Skeletal muscle tissue (tissue), 4 donors: ENCODE measurements around the gene FBP1. TPM values are rescaled to one million over a fixed set of nuclear protein-coding genes. Genes with fewer than 3 reads are reported as not detected.

ENCODE experiments used
- H3K27ac ChIP-seq: one replicate; pipeline ENCODE4 v1.7.0; 2013; ENCODE audit warnings: mild to moderate bottlenecking, low read depth, low read length, inconsistent platforms
- H3K27me3 ChIP-seq, 3 donors: one replicate each; pipeline ENCODE4 v1.7.0; 2013; ENCODE audit warnings: low read length in 3 of 3; ENCODE audit not compliant: control insufficient read depth in 3 of 3, insufficient read depth in 3 of 3
- H3K36me3 ChIP-seq, 3 donors: one replicate each; pipeline ENCODE4 v1.7.0; 2013; ENCODE audit warnings: low read length in 3 of 3; ENCODE audit not compliant: control insufficient read depth in 3 of 3, insufficient read depth in 3 of 3
- H3K4me1 ChIP-seq, 3 donors: one replicate each; pipeline ENCODE4 v1.7.0; 2013; ENCODE audit warnings: low read length in 3 of 3, mild to moderate bottlenecking in 3 of 3; ENCODE audit not compliant: control insufficient read depth in 3 of 3, insufficient read depth in 3 of 3
- H3K4me3 ChIP-seq, 3 donors: one replicate each; pipeline ENCODE4 v1.7.0; 2013; ENCODE audit warnings: low read length in 3 of 3
- H3K9ac ChIP-seq, 3 donors: one replicate each; pipeline ENCODE4 v1.7.0; 2013; ENCODE audit warnings: low read length in 3 of 3, mild to moderate bottlenecking in 3 of 3, moderate library complexity in 2 of 3, low read depth in 1 of 3
- H3K9me3 ChIP-seq, 3 donors: one replicate each; pipeline ENCODE4 v1.7.0; 2013; ENCODE audit warnings: low read length in 3 of 3; ENCODE audit not compliant: control insufficient read depth in 3 of 3
- total RNA-seq: library from RNA; depleted of rRNA; stranded (reverse); fragments of >200 nt; gene quantifications from one replicate; pipeline ENCODE4 v1.2.3, GENCODE V29; 2014
- donor health status: Osteomylitis.

Gene FBP1
- total RNA-seq, 1 donor from 2014 or later, result not detected

DNA sequence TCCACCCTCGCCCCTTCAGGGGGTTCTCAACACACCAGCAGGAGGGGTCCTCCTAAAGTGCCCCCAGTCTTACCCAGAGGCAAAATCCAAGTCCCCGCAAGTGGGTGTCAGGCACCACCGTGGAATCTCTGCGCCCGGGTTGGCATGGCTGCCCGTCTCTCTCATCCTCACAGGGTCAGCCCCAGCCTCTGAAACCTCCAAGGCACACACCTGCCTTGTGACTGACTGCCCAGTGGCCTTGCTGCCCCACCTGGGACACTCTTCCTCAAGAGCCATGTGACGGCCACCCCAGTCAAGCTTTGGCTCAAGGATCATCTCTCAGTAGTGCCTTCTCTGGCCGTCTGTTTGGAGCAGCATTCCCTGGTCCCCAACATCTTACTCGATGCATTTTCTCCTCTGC is 50.6 kb downstream of the FBP1 start:
- Histone ChIP-seq H3K27me3 (no peaks in the 10 kb centered on the region), H3K4me3 (no peak overlapping the region), H3K9me3 (no peaks in the 10 kb centered on the region), H3K9ac (no peak overlapping the region), H3K27ac (no peak overlapping the region), H3K4me1 (peaks cover 3 to 20% (median 10%) of the 10 kb centered on the region in 3 donors), H3K36me3 (peaks cover 3 to 15% (median 13%) of the 10 kb centered on the region in 3 donors)

- no peak overlapping the region for H3K4me3 ChIP-seq
- peaks cover 3 to 20% (median 13%) of the 10 kb centered on the region in 3 donors for H3K36me3 ChIP-seq
- H3K27me3 ChIP-seq, result no peaks in the 10 kb centered on the region
- peaks cover 3 to 15% (median 7%) of the 10 kb centered on the region in 3 donors for H3K4me1 ChIP-seq
- no peak overlapping the region for H3K9ac ChIP-seq
- H3K27ac ChIP-seq, result no peak overlapping the region
- H3K9me3 ChIP-seq, result no peaks in the 10 kb centered on the region
These were observed 52.5 kb downstream of the FBP1 start for GRCh38 chr9:94586814-94587213.

DNA sequence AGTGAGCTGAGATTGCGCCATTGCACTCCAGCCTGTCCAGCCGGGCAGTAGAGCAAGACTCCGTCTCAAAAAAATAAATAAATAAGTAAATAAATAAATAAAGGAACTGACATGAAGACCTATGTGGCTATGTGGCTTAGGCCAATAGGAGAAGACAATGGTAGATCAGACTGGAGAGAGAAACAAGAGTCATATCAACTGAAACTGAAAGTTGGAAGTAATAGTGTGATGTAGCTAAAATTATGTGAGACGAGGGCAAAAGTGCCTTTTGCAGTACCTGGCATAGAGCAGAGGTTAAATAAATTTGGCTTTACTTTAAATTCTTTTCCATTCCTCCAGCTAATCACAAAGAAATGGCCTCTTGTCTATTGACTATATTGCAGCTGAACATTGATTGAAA is 53.0 kb downstream of the FBP1 start:
- Histone ChIP-seq H3K4me3 (no peak overlapping the region), H3K9me3 (no peaks in the 10 kb centered on the region), H3K36me3 (peaks cover 2 to 23% (median 13%) of the 10 kb centered on the region in 3 donors), H3K9ac (no peak overlapping the region), H3K27ac (no peak overlapping the region), H3K4me1 (peaks cover 3 to 12% (median 6%) of the 10 kb centered on the region in 3 donors), H3K27me3 (no peaks in the 10 kb centered on the region)

DNA sequence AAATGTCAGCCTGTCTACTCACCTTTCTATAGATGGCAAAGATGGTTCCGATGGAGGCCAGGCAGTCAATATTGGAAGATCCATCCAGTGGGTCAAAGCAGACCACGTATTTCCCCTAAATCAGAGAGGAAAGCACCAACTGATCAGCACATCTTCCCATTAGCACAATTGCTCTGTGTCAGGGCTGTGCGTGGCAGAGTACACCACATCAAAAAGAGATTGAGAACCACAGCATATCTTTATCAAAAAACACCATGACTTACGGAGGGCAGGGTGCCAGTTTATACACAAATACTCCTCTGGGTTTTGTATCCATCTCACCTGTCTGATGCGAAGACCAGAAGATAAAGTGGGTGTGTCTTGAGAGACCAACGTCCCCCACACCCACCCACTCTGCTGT is 54.8 kb downstream of the FBP1 start:
- Histone ChIP-seq H3K27ac (no peak overlapping the region), H3K9ac (no peak overlapping the region), H3K9me3 (no peaks in the 10 kb centered on the region), H3K27me3 (no peaks in the 10 kb centered on the region), H3K36me3 (peaks cover 2 to 26% (median 16%) of the 10 kb centered on the region in 3 donors), H3K4me1 (peaks cover 3 to 8% (median 6%) of the 10 kb centered on the region in 3 donors), H3K4me3 (no peak overlapping the region)

DNA sequence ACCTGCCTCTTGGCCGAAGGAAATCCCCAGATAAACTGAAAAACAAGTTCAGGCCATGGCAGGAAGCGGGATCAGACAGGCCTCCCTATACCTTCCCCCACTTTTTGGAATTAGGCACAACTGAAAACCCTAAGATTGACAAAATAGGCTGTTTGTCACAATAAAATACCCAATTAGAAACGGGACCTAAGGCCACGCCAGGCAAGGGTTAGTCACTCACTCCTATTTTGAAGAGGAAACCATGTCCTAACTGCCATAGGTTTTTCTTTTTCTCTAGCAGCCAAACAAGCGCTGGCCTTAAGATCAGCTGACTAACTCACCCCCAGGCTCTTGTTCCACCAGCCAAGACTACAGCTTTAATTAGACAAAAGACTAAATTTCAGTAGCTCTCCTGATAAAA is 57.6 kb downstream of the FBP1 start:
- Histone ChIP-seq H3K36me3 (peaks cover 4 to 28% (median 19%) of the 10 kb centered on the region in 3 donors), H3K27me3 (no peaks in the 10 kb centered on the region), H3K9ac (no peak overlapping the region), H3K27ac (no peak overlapping the region), H3K4me1 (peaks cover 0 to 6% (median 3%) of the 10 kb centered on the region in 3 donors), H3K4me3 (no peak overlapping the region), H3K9me3 (no peaks in the 10 kb centered on the region)

DNA sequence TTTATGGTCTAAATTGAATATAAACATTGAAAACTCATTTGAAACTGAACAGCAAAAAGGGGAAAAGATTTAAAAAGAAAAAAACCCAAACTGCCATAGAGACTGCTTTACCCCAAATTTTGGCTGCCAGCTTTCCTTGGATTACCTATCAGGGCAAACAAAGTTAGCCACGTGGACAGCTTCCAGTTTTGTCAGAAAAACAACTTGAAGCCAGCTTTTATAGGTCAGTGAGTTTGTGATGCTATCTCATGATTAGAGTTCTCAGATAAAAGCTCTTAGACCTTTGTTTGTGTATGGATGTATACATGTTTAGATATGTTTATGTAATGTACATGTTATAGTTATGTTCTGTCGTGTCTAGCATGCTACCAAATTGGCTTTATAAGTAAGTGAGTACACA is 61.7 kb downstream of the FBP1 start:
- Histone ChIP-seq H3K4me1 (peaks cover 0 to 3% (median 0%) of the 10 kb centered on the region in 3 donors), H3K4me3 (no peak overlapping the region), H3K36me3 (peaks cover 3 to 19% (median 14%) of the 10 kb centered on the region in 3 donors), H3K27ac (no peak overlapping the region), H3K27me3 (no peaks in the 10 kb centered on the region), H3K9ac (no peak overlapping the region), H3K9me3 (no peaks in the 10 kb centered on the region)

- no peaks in the 10 kb centered on the region for H3K9me3 ChIP-seq
- H3K36me3 ChIP-seq, result peaks cover 3 to 24% (median 20%) of the 10 kb centered on the region in 3 donors
- H3K27me3 ChIP-seq, result no peaks in the 10 kb centered on the region
- peaks cover 0 to 3% (median 0%) of the 10 kb centered on the region in 3 donors for H3K4me1 ChIP-seq
- H3K9ac ChIP-seq, result no peak overlapping the region
- H3K27ac ChIP-seq, result no peak overlapping the region
- H3K4me3 ChIP-seq, result no peak overlapping the region
These were observed 62.3 kb downstream of the FBP1 start for GRCh38 chr9:94577036-94577435.

- no peaks in the 10 kb centered on the region for H3K9me3 ChIP-seq
- H3K36me3 ChIP-seq, result peaks cover 10 to 33% (median 21%) of the 10 kb centered on the region in 3 donors
- peaks cover 0 to 3% (median 0%) of the 10 kb centered on the region in 3 donors for H3K4me1 ChIP-seq
- H3K4me3 ChIP-seq, result no peak overlapping the region
- no peaks in the 10 kb centered on the region for H3K27me3 ChIP-seq
- H3K27ac ChIP-seq, result no peak overlapping the region
- H3K9ac ChIP-seq, result no peak overlapping the region
These were observed 63.2 kb downstream of the FBP1 start for GRCh38 chr9:94576131-94576530.

DNA sequence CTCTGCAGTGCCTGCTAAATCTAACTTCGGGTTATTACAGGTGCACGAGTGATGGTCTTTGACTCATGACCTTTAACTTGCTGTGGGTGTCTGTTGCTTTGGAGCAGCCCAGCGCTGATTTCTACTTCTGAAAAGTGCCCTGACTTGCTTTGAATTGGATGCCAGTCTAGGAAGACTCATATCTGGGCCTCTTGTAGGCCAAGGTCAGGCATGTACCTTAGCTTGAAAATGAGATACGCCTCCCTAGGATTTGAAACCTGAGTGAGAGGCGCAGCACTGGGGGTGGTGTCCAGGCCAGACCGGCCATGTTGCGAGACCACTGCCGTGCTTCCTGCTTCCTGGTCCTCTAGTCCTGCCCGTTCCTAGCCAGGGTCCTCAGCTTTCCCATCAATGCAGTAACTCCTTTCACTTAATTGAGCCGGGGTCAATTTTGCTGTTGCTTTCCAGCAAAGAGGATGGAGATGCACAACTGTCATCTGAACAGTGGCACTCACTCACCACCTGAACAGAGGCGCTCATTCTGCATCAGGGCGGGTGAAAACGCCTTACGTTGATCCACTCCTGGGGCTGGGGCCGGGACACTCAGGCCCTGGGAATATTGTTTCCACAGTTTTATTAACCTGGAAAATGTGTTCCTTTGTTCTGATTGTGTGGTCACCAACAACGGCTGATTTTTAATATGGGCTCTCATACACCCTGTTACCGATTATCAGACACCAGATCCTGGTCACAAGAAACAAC is 70.2 kb downstream of the FBP1 start:
- Histone ChIP-seq H3K9me3 (no peaks in the 10 kb centered on the region), H3K4me1 (peaks cover 3 to 6% (median 3%) of the 10 kb centered on the region in 3 donors), H3K9ac (no peak overlapping the region), H3K36me3 (peaks cover 10 to 30% (median 27%) of the 10 kb centered on the region in 3 donors), H3K27me3 (no peaks in the 10 kb centered on the region), H3K27ac (no peak overlapping the region), H3K4me3 (no peak overlapping the region)

GRCh38 chr9:94568250-94568889 is 70.9 kb downstream of the FBP1 start:
- H3K4me1 ChIP-seq, result peaks cover 3 to 6% (median 3%) of the 10 kb centered on the region in 3 donors
- peak overlapping the region in 1 of 3 donors; percentile 12 for H3K9ac ChIP-seq
- no peak overlapping the region for H3K27ac ChIP-seq
- H3K36me3 ChIP-seq, result peaks cover 10 to 33% (median 27%) of the 10 kb centered on the region in 3 donors
- H3K9me3 ChIP-seq, result no peaks in the 10 kb centered on the region
- no peaks in the 10 kb centered on the region for H3K27me3 ChIP-seq
- H3K4me3 ChIP-seq, result no peak overlapping the region
